AG04449 (cell line): ENCODE measurements around the gene VSX2.

Experiments
- CTCF ChIA-PET: fragments of 350-600 bp; formaldehyde crosslinking; extraction: SDS; loops from one replicate; lab custom pipeline; 2021; ENCODE audit warnings: antibody characterized with exemption; lab: Yijun Ruan, JAX
- POLR2A ChIA-PET: fragments of 400-600, 350-600 bp; formaldehyde crosslinking; extraction: SDS; loops from one replicate; lab custom pipeline; 2020; ENCODE audit warnings: antibody characterized with exemption, inconsistent platforms; lab: Yijun Ruan, JAX
- DNase-seq: peaks from one replicate; pipeline ENCODE4 v3.0.0-alpha.2; 2010; ENCODE audit warnings: low read depth, low spot score
- H3K4me3 ChIP-seq: 2 replicates; pipeline ENCODE4 v1.5.1; 2011; ENCODE audit warnings: low read depth, mild to moderate bottlenecking, control low read depth, low read length
- TF ChIP-seq, protein P1 (sequence below): IDR thresholded peaks from one replicate; pipeline ENCODE4 v1.5.1; 2011; ENCODE audit warnings: mild to moderate bottlenecking, moderate library complexity, low read length, control low read depth, inconsistent platforms; ENCODE audit not compliant: insufficient read depth; ENCODE audit errors: missing control alignments

The VSX2 gene

GRCh38 chr14:74238974-74239847 lies at the start of gene VSX2:
TSS of gene VSX2 (plus strand) at chr14:74239449. CDS start at chr14:74239562, 113 bp downstream.
- ChIA-PET POLR2A (no interaction called here), CTCF (interaction anchor here (0.5 to 3.9 kb wide), 4 partner anchors 12 to 128 kb away, joined by 3 to 21 read pairs (median 8); no protein-coding TSS in a partner anchor)
- no peak for DNase-seq
- TF ChIP-seq, protein P1, sequence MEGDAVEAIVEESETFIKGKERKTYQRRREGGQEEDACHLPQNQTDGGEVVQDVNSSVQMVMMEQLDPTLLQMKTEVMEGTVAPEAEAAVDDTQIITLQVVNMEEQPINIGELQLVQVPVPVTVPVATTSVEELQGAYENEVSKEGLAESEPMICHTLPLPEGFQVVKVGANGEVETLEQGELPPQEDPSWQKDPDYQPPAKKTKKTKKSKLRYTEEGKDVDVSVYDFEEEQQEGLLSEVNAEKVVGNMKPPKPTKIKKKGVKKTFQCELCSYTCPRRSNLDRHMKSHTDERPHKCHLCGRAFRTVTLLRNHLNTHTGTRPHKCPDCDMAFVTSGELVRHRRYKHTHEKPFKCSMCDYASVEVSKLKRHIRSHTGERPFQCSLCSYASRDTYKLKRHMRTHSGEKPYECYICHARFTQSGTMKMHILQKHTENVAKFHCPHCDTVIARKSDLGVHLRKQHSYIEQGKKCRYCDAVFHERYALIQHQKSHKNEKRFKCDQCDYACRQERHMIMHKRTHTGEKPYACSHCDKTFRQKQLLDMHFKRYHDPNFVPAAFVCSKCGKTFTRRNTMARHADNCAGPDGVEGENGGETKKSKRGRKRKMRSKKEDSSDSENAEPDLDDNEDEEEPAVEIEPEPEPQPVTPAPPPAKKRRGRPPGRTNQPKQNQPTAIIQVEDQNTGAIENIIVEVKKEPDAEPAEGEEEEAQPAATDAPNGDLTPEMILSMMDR = no peak
- no peak within 1 kb of the TSS for H3K4me3 ChIP-seq

GRCh38 chr14:74190927-74191575 lies 48.2 kb upstream of the VSX2 start:
- no peak overlapping the region for H3K4me3 ChIP-seq
- CTCF ChIA-PET = interaction anchor here (0.7 to 1.2 kb wide), 4 partner anchors 15 to 62 kb away, joined by 3 to 4 read pairs (median 4); no protein-coding TSS in a partner anchor
- no peak for DNase-seq
- POLR2A ChIA-PET = no interaction called here
- TF ChIP-seq, protein P1 = no peak

DNA sequence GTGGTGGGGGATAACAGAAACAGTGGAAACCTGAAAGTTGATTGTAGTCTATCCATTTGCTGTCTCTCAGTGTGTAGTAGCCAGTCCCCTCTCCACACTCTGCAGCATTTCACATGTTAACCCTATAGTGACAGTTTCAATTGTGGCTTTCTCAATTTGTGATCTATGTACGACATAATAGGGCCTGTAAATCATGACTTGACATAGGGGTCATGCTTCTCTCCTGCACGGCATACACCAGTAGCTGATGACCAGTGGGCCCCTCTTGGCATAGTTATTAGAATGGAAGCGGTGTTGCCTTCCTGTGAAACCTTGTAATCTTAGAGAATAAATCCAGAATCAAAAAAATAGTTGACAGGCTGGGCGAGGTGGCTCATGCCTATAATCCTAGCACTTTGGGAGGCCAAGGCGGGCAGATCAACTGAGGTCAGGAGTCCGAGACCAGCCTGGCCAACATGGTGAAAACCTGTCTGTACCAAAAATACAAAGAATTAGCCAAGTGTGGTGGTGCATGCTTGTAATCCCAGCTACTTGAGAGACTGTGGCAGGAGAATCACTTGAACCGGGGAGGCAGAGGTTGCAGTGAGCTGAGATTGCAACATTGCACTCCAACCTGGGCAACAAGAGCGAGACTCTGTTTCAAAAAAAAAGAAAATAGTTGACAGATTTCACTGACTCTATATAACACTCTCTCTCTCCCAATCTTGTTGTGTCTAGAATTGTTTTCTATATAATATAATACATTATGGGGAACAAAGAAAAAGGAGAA lies 44.6 kb upstream of the VSX2 start:
- ChIA-PET POLR2A (no interaction called here), CTCF (interaction anchor here (1.2 to 1.6 kb wide), 3 partner anchors 22 to 59 kb away, joined by 3 to 7 read pairs (median 3); no protein-coding TSS in a partner anchor)
- DNase-seq = no peak
- no peak overlapping the region for H3K4me3 ChIP-seq
- TF ChIP-seq, protein P1 = no peak

DNA sequence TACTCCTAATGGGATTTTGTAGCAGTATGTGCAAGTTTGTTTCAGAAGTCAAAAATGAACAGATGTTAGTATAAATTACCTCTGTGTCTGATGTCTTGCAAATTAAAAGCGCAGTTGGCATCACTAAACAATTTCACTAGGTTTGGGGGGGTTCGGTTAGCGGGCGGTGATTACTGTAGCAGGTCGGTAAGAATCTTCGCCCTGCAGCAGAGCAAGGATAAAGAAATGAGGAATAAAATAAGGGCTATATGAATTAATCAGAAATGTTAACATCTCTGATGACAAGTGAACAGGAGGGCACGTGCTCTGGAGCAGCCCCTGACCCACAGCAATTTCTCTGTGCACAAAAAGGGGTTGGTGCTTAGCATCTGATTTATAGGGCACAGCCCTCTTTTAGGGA lies 43.6 kb upstream of the VSX2 start:
- no peak for DNase-seq
- CTCF ChIA-PET = interaction anchor here (1.2 to 1.6 kb wide), 4 partner anchors 20 to 58 kb away, joined by 3 to 7 read pairs (median 4); no protein-coding TSS in a partner anchor
- H3K4me3 ChIP-seq = no peak overlapping the region
- TF ChIP-seq, protein P1 = no peak
- POLR2A ChIA-PET = interaction anchor here (0.7 kb wide), 1 partner anchor 567 kb away, joined by 3 read pairs; the partner anchor contains the start of gene YLPM1

- no peak overlapping the region for H3K4me3 ChIP-seq
- DNase-seq = no peak
- ChIA-PET CTCF (interaction anchor here (1.1 to 2.4 kb wide), 6 partner anchors 10 to 58 kb away, joined by 3 to 6 read pairs (median 4); no protein-coding TSS in a partner anchor), POLR2A (no interaction called here)
- TF ChIP-seq, protein P1 = no peak
Observed at GRCh38 chr14:74198441-74199234, 40.6 kb upstream of the VSX2 start.
